Endodermal cell (in vitro differentiated cells): ENCODE data around the gene CZIB. TPM values are rescaled to one million over a fixed set of nuclear protein-coding genes. Genes with fewer than 3 reads are reported as not detected.

ENCODE experiments used
- DNase-seq: peaks from one replicate; pipeline ENCODE4 v3.0.0-alpha.2; 2017
- H3K27ac ChIP-seq: 2 replicates; pipeline ENCODE4 v1.5.1; 2013; ENCODE audit warnings: mild to moderate bottlenecking, low read depth, low read length, moderate library complexity
- H3K27me3 ChIP-seq: 2 replicates; pipeline ENCODE4 v1.6.1; 2013; ENCODE audit warnings: mild to moderate bottlenecking, low read length, moderate library complexity; ENCODE audit not compliant: insufficient read depth, control insufficient read depth, poor library complexity, severe bottlenecking
- H3K36me3 ChIP-seq: 2 replicates; pipeline ENCODE4 v1.7.0; 2013; ENCODE audit warnings: mild to moderate bottlenecking, low read length, moderate library complexity; ENCODE audit not compliant: control insufficient read depth, insufficient read depth
- H3K4me1 ChIP-seq: one replicate; pipeline ENCODE4 v1.7.0; 2013; ENCODE audit warnings: low read length; ENCODE audit not compliant: control insufficient read depth, insufficient read depth
- H3K4me3 ChIP-seq: 2 replicates; pipeline ENCODE4 v1.5.1; 2013; ENCODE audit warnings: mild to moderate bottlenecking, low read length, moderate library complexity
- H3K9ac ChIP-seq: 2 replicates; pipeline ENCODE4 v1.6.1; 2013; ENCODE audit warnings: mild to moderate bottlenecking, low read length, moderate library complexity; ENCODE audit not compliant: poor library complexity, severe bottlenecking; ENCODE audit errors: extremely low read depth
- H3K9me3 ChIP-seq: 2 replicates; pipeline ENCODE4 v1.6.1; 2013; ENCODE audit warnings: mild to moderate bottlenecking, low read length, moderate library complexity; ENCODE audit not compliant: control insufficient read depth
- H3K27ac Mint-ChIP-seq: 2 replicates; pipeline ENCODE4 v1.8.0; 2020; ENCODE audit warnings: mixed read lengths
- H3K27me3 Mint-ChIP-seq: 2 replicates; pipeline ENCODE4 v1.8.0; 2021; ENCODE audit warnings: mild to moderate bottlenecking, mixed read lengths; ENCODE audit not compliant: insufficient read depth
- H3K36me3 Mint-ChIP-seq: 2 replicates; pipeline ENCODE4 v1.8.0; 2020; ENCODE audit warnings: low read depth, mixed read lengths
- H3K4me1 Mint-ChIP-seq: 2 replicates; pipeline ENCODE4 v1.8.0; 2020; ENCODE audit warnings: mixed read lengths
- H3K4me3 Mint-ChIP-seq: 2 replicates; pipeline ENCODE4 v1.8.0; 2020; ENCODE audit warnings: mild to moderate bottlenecking, moderate library complexity, mixed read lengths
- H3K9me3 Mint-ChIP-seq: 2 replicates; pipeline ENCODE4 v1.8.0; 2020; ENCODE audit warnings: mild to moderate bottlenecking, mixed read lengths
- WGBS, 2 experiments: methylation state at CpG; one replicate each; pipeline versions ENCODE4 v1.1.5 to v1.1.7; 2013; ENCODE audit warnings: missing lambda C conversion rate in 2 of 2, mixed read lengths in 1 of 2; ENCODE audit not compliant: insufficient coverage in 1 of 2, insufficient read length in 1 of 2; 5-methylcytosine and 5-hydroxymethylcytosine counted together
- total RNA-seq, 2 donors: library from RNA; stranded (reverse); fragmentation: NEBNext Ultra II Directional in 1 of 2; extraction: Animal tissue kit (Norgen Biotek cat#: 25700) in 1 of 2; gene quantifications; 2 replicates in 1 of 2; 3 replicates in 1 of 2; pipeline ENCODE4 v1.2.1, GENCODE V29; 2021
- TF ChIP-seq, protein P1 (sequence below): fragments of 200-600 bp; sonication (generic); conservative IDR thresholded peaks from 2 replicates; pipeline ENCODE4 v1.5.0; 2021; ENCODE audit warnings: antibody characterized with exemption, mild to moderate bottlenecking

The CZIB gene
- total RNA-seq, 2 donors from 2014 or later, result 64.4 to 74.2 TPM

DNA sequence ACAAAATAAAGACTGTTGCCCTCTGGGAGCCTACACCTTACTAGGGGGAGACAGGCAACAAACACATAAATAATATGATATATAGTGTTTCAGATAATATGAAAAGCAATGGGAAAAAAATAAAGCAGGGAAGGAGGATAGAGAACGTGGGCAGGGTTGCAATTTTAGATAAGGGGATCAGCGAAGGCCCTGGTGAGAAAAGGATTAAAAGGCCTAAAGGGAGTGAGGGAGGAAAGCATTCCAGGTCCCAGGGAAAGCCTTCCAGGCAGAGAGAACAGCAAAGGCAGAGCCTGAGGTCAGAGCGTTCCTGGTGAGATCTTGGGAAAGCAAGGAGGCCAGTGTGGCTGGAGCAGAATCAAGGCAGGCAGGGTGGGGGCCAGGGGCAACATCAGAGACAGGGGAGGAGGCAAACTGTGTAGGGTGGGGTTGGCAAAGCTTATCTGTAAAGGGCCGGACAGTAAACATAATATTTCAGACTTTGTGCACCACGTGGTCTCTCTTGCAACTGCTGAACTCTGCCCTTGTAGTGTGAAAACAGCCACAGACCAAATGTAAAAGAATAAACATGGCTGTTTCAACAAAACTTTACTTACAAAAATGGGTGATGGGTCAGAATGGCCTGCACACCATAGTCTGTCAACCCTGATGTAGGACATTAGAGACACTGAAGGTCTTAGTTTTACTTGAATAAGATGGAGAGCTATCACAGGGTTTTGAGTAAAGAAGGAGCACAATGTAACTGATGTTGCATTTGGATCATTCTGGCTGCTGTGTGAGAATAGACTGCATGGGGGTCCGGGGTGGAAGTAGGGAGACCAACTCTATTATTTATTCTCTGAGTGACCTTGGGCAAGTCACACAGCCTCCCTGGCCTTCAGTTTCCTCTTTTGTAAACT is 37.1 kb downstream of the CZIB start:
- DNase-seq, result no peak
- Mint-ChIP-seq H3K9me3 (no peaks in the 10 kb centered on the region), H3K27ac (no peak overlapping the region), H3K4me1 (peaks cover 20% of the 10 kb centered on the region), H3K4me3 (no peak overlapping the region), H3K27me3 (peaks cover 13% of the 10 kb centered on the region), H3K36me3 (no peaks in the 10 kb centered on the region)
- Histone ChIP-seq H3K9me3 (no peaks in the 10 kb centered on the region), H3K36me3 (no peaks in the 10 kb centered on the region), H3K4me3 (no peak overlapping the region), H3K27me3 (peaks cover 8% of the 10 kb centered on the region), H3K27ac (no peak overlapping the region), H3K9ac (no peak overlapping the region), H3K4me1 (peaks cover 14% of the 10 kb centered on the region)
- TF ChIP-seq, protein P1, sequence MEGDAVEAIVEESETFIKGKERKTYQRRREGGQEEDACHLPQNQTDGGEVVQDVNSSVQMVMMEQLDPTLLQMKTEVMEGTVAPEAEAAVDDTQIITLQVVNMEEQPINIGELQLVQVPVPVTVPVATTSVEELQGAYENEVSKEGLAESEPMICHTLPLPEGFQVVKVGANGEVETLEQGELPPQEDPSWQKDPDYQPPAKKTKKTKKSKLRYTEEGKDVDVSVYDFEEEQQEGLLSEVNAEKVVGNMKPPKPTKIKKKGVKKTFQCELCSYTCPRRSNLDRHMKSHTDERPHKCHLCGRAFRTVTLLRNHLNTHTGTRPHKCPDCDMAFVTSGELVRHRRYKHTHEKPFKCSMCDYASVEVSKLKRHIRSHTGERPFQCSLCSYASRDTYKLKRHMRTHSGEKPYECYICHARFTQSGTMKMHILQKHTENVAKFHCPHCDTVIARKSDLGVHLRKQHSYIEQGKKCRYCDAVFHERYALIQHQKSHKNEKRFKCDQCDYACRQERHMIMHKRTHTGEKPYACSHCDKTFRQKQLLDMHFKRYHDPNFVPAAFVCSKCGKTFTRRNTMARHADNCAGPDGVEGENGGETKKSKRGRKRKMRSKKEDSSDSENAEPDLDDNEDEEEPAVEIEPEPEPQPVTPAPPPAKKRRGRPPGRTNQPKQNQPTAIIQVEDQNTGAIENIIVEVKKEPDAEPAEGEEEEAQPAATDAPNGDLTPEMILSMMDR, result no peak
- WGBS, 2 experiments, result 67 to 71% methylated on average over 5 to 6 of the region's 6 CpGs

DNA sequence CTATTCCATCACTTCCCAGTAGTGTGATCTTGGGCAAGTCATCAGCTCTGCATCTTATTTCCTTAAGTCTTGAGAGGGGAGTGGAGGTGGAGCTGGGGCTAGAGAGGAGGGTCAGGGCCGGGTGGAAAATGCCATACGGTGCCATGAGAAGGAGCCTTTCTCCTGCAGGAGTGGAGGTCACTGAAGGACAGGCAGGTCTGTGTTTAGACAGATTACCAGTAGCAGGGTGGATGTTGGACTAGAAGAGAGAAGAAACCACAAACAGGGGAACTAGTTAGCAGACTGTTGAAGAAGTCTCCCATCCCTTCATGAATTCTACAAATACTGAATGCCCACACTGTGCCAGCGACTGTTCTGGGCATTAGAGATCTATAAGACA is 37.7 kb downstream of the CZIB start:
- peaks cover 8% of the 10 kb centered on the region for H3K27me3 ChIP-seq
- Mint-ChIP-seq H3K4me3 (no peak overlapping the region), H3K27ac (no peak overlapping the region), H3K36me3 (no peaks in the 10 kb centered on the region), H3K4me1 (peaks cover 18% of the 10 kb centered on the region), H3K27me3 (peaks cover 13% of the 10 kb centered on the region), H3K9me3 (no peaks in the 10 kb centered on the region)
- no peak overlapping the region for H3K27ac ChIP-seq
- 78 to 87% methylated on average over 3 of the region's 3 CpGs for WGBS, 2 experiments
- TF ChIP-seq, protein P1, result no peak
- H3K9ac ChIP-seq, result no peak overlapping the region
- no peaks in the 10 kb centered on the region for H3K9me3 ChIP-seq
- H3K4me1 ChIP-seq, result peaks cover 14% of the 10 kb centered on the region
- no peak overlapping the region for H3K4me3 ChIP-seq
- H3K36me3 ChIP-seq, result no peaks in the 10 kb centered on the region
- no peak for DNase-seq

DNA sequence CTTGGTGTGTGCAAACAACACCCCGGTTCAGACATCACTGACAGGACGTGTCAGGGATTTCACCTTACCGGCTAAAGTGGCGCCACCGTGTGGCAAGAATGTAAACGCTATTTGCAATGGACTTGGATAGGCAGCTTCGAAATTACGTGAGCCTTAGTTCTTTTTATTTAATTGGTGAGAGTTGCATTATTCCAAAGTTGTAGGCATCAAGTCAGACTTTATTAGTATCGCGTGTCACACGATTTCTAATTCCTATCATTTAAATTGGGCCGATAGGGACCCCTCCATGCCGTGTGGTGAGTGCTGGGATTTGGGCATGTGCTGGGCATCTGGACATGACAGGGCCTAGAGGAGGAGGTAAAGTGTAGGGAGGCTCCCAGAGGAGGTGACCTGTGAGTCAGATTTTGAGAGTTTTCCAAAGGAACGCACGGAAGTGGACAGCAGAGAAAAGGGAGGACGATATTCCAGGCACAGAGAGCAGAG is 38.3 kb downstream of the CZIB start:
- Mint-ChIP-seq H3K4me1 (peaks cover 14% of the 10 kb centered on the region), H3K27ac (no peak overlapping the region), H3K27me3 (peaks cover 13% of the 10 kb centered on the region), H3K9me3 (no peaks in the 10 kb centered on the region), H3K4me3 (no peak overlapping the region), H3K36me3 (no peaks in the 10 kb centered on the region)
- peaks cover 14% of the 10 kb centered on the region for H3K4me1 ChIP-seq
- H3K9ac ChIP-seq, result no peak overlapping the region
- WGBS, 2 experiments, result 32 to 40% methylated on average over 9 to 16 of the region's 16 CpGs
- H3K36me3 ChIP-seq, result no peaks in the 10 kb centered on the region
- H3K27me3 ChIP-seq, result peaks cover 8% of the 10 kb centered on the region
- H3K4me3 ChIP-seq, result no peak overlapping the region
- H3K27ac ChIP-seq, result no peak overlapping the region
- DNase-seq, result peak; percentile 94
- TF ChIP-seq, protein P1, result peak; percentile 98
- no peaks in the 10 kb centered on the region for H3K9me3 ChIP-seq
